Upper lobe of left lung (tissue), 4 donors: ENCODE data around the gene ITCH.

Experiments used
- CTCF ChIP-seq, 6 experiments: fragments of 450-650 bp in 4 of 6; fragments of 200-600 bp in 2 of 6; sonication (generic) in 2 of 6; IDR thresholded peaks; one replicate each; pipeline ENCODE4 v1.5.1; 2016 to 2019; ENCODE audit warnings: antibody characterized with exemption in 6 of 6
- POLR2A ChIP-seq, 4 donors: fragments of 450-650 bp; IDR thresholded peaks; one replicate each; pipeline ENCODE4 v1.5.1; 2016 to 2017; ENCODE audit warnings: antibody characterized with exemption in 4 of 4, mild to moderate bottlenecking in 2 of 4
- POLR2AphosphoS5 ChIP-seq, 2 donors: sonication (generic); formaldehyde crosslinking; IDR thresholded peaks; one replicate each; pipeline ENCODE4 v1.5.1; 2017; ENCODE audit warnings: antibody characterized with exemption in 2 of 2

- no peak for TF ChIP-seq CTCF (IDR thresholded peaks at IDR 0.05)
- TF ChIP-seq POLR2A (IDR thresholded peaks at IDR 0.05): no peak
- no peak for TF ChIP-seq POLR2AphosphoS5 (IDR thresholded peaks at IDR 0.05)
Measured at GRCh38 chr20:34559311-34560140, 196.5 kb downstream of the ITCH start.
